Subcutaneous adipose tissue (tissue), 4 donors: ENCODE results near the gene ORM2. TPM values are rescaled to one million over a fixed set of nuclear protein-coding genes. Genes with fewer than 3 reads are reported as not detected.

Experiments
- total RNA-seq, 4 donors: library from RNA; depleted of rRNA; stranded (reverse); fragments of >200 nt; gene quantifications; one replicate each; pipeline ENCODE4 v1.1.0, GENCODE V29; 2016
- TF ChIP-seq, protein P1 (sequence below): fragments of 450-650 bp; IDR thresholded peaks from one replicate; pipeline ENCODE4 v1.5.1; 2016; ENCODE audit warnings: low read depth, mild to moderate bottlenecking, control low read depth, antibody characterized with exemption, moderate library complexity

The ORM2 gene
- total RNA-seq, 4 donors from 2014 or later = 2.4 TPM; not detected in 3

DNA sequence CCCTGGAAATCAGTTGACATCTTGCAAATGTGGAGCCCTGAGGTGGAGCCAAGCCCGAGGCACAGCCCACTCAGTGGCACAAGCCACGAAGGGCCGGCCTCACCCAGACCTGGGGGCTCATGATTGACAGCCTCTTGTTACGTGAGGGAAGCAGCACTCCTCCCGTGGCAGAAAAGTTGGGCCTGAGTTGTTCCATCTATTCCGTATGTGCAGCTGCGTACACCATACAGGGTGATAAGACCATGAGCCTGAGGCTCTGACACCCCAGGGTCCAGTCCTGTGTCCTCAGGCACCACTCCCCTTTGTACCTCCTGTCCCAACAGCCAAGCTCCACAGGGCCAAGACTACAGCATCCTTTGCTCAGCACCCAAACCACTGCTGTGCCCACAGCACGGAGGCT lies 1.9 kb upstream of the ORM2 start:
- TF ChIP-seq, protein P1, sequence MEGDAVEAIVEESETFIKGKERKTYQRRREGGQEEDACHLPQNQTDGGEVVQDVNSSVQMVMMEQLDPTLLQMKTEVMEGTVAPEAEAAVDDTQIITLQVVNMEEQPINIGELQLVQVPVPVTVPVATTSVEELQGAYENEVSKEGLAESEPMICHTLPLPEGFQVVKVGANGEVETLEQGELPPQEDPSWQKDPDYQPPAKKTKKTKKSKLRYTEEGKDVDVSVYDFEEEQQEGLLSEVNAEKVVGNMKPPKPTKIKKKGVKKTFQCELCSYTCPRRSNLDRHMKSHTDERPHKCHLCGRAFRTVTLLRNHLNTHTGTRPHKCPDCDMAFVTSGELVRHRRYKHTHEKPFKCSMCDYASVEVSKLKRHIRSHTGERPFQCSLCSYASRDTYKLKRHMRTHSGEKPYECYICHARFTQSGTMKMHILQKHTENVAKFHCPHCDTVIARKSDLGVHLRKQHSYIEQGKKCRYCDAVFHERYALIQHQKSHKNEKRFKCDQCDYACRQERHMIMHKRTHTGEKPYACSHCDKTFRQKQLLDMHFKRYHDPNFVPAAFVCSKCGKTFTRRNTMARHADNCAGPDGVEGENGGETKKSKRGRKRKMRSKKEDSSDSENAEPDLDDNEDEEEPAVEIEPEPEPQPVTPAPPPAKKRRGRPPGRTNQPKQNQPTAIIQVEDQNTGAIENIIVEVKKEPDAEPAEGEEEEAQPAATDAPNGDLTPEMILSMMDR = no peak

DNA sequence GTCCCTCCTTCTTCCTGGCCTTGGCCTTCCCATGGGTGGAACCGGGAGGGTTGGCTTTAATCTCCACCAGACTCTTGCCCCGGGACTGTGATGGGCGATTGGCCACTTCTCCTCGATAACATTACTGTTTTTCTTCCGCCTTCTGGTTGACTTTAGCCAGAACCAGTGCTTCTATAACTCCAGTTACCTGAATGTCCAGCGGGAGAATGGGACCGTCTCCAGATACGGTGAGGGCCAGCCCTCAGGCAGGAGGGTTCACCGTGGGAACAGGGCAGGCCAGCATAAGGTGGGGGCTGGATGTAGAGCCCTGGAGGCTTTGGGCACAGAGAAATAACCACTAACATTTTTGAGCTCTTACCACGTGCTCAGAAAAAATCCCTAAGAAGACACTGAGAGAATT lies 967 bp downstream of the ORM2 start:
- TF ChIP-seq, protein P1 = no peak

DNA sequence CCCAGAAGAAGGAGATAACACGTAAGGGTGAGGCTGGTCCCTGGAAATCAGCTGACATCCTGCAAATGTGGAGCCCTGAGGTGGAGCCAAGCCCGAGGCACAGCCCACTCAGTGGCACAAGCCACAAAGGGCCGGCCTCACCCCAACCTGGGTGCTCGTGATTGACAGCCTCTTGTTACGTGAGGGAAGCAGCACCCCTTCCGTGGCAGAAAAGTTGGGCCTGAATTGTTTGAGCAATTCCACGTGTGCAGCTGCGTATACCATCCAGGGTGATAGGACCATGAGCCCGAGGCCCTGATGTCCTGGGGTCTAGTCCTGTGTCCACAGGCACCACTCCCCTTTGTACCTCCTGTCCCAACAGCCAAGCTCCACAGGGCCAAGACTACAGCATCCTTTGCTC lies 4.8 kb downstream of the ORM2 start:
- TF ChIP-seq, protein P1 = no peak

DNA sequence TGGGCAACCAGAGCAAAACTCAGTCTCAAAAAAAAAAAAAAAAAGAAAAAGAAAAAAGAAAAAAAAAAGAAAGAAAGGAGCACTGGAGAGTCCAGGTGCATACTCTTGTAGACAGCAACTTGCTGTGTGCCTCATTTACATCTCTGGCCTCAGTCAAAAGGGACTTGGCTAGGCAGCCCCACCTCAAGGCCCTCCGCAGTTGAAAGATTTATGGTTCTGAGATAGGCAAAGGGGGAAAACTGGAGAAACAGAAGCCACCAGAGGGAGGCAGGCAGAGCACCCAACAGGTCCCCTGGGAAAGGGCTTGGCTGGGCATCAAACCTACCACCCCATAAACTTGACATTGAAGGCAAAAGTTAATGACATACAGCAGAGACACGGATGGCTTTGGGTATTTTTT lies 6.1 kb downstream of the ORM2 start:
- TF ChIP-seq, protein P1 = no peak

DNA sequence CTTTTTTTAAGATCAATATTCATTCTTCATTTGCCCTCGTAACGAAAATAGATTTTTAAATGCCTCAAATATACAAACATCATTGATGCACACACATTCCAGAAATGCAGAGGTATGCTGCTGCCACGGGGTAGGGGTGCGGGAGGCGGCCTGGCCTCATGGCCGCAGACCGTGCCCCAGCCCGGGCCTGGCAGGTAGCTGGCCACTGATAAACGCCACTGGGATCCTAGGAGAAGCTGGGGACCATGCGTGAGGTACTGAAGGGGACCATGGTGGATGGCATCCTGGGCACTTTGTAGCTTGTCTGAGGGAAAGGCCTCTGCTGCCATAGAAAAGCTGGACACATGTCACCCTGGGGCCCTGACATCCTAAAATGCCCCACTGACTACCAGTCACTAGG lies 6.5 kb downstream of the ORM2 start:
- TF ChIP-seq, protein P1 = no peak

DNA sequence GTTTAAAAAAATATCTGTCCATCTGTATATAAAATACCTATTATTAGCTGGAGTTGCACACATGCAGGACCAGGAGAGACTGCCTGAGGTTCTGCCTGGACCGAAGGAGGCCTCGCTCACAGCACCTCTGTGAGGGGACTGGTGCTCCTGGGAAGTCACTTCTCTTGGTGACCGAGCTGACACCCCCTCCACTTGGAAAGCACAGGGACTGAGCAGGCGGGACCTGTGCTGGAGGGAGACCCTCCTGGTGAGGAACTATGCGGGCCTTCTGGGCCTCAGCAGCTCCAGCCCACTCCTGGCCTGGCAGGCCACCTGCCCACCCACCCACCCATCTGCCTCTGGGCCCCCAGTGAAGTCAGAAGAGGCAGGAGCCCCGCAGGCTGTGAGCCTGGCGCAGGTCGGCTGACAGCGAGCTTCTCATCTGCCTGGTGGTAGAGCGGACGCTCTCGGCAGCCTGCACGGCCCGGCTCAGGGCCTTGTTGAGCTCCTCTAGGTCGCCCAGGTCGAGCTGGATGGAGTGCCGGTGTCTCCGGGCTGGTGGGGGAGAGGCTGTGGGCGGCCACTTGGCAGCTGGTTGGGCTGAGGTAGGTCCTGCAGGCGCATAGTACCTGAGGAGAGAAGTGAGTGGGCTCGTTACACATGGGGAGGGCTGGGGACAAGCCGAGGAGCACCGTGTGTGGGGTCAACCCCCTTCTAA lies 7.2 kb downstream of the ORM2 start:
- TF ChIP-seq, protein P1 = no peak

DNA sequence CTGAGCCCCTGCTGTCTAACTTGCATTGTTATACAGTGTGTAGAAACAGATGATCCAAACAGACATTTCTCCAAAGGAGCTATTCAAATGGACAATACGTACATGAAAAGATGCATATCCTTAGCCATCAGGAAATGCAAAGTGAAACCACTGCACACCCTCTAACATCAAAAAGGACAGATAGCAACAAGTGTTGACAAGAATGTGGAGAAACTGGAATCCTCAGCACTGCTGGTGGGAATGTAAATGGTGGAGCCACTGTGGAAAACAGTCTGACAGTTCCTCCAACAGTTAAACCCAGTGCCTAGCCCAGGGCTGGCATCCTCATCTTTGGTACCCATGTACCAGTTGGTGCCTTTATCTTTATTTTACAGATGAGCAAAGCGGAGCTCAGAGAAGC lies 8.5 kb downstream of the ORM2 start:
- TF ChIP-seq, protein P1 = no peak
